K562 (cell line): ENCODE results near the gene WBP2NL. TPM values are rescaled to one million over a fixed set of nuclear protein-coding genes. Genes with fewer than 3 reads are reported as not detected.

Experiments used
- ATAC-seq: fragments of 200-7000 bp; cut with Tn5 transposase; 3 replicates; pipeline ENCODE4 v1.9.1; 2020; ENCODE audit warnings: moderate library complexity
- BruUV-seq: library from RNA; stranded (reverse); fragments of 400-500 nt; replicated peaks from 2 replicates; lab custom pipeline; 2021; lab: Mats Ljungman, UMichigan
- CTCF ChIA-PET: fragments of 300-600 bp; formaldehyde crosslinking; extraction: SDS; loops from one replicate; lab custom pipeline; 2021; ENCODE audit warnings: low intra/inter-chr PET ratio; lab: Yijun Ruan, JAX
- POLR2A ChIA-PET: fragments of 300-600, 350-650 bp; sonication (Branson Sonifier 250); formaldehyde crosslinking; extraction: SDS; loops from one replicate; lab custom pipeline; 2021; ENCODE audit warnings: antibody characterized with exemption, inconsistent platforms; lab: Yijun Ruan, JAX
- DNase-seq, 4 experiments: peaks; one replicate each; pipeline versions ENCODE4 v3.0.0 to v3.0.0-alpha.2; 2011 to 2018; ENCODE audit warnings: low spot score in 3 of 4, mixed read lengths in 3 of 4; ENCODE audit errors: extremely low read depth in 1 of 4
- FAIRE-seq: peaks from 2 replicates; lab custom pipeline; 2011; peaks lifted over from hg19 to GRCh38; lab: Jason Lieb, UNC
- H2AFZ ChIP-seq: 2 replicates; pipeline ENCODE4 v1.6.0; 2011; ENCODE audit warnings: low read depth, low read length, control low read depth, inconsistent platforms
- H3K27ac ChIP-seq: fragments of 200-600 bp; 3 replicates; pipeline ENCODE4 v1.8.0; 2011; ENCODE audit warnings: low read depth, mild to moderate bottlenecking, control low read depth, inconsistent platforms, low read length, moderate library complexity, mixed read lengths; ENCODE audit errors: extremely low read depth
- H3K27me3 ChIP-seq, 2 experiments: fragments of 300-600 bp in 1 of 2; 2 replicates in 1 of 2; 3 replicates in 1 of 2; pipeline versions ENCODE4 v1.6.0 to v1.8.0; 2011; ENCODE audit warnings: inconsistent platforms in 2 of 2, low read length in 2 of 2, mild to moderate bottlenecking in 1 of 2, mixed read lengths in 1 of 2, moderate library complexity in 1 of 2; ENCODE audit not compliant: control insufficient read depth in 2 of 2, insufficient read depth in 2 of 2
- H3K36me3 ChIP-seq: fragments of 300-600 bp; 3 replicates; pipeline ENCODE4 v1.8.0; 2011; ENCODE audit warnings: mild to moderate bottlenecking, low read length, inconsistent platforms; ENCODE audit not compliant: control insufficient read depth, insufficient read depth
- H3K4me1 ChIP-seq, 2 experiments: fragments of 200-600 bp in 1 of 2; replicated peaks in 1 of 2; 2 replicates in 1 of 2; 3 replicates in 1 of 2; pipeline versions ENCODE4 v1.5.1 to v1.8.0; 2011; ENCODE audit warnings: inconsistent platforms in 2 of 2, low read length in 2 of 2, mild to moderate bottlenecking in 1 of 2, mixed read lengths in 1 of 2, moderate library complexity in 1 of 2; ENCODE audit not compliant: control insufficient read depth in 2 of 2, insufficient read depth in 2 of 2
- H3K4me2 ChIP-seq: 2 replicates; pipeline ENCODE4 v1.6.1; 2011; ENCODE audit warnings: low read length, control low read depth, inconsistent platforms, mixed read lengths; ENCODE audit not compliant: insufficient read depth
- H3K4me3 ChIP-seq: fragments of 200-600 bp; sonication (generic), shearing (Covaris generic); 2 replicates; pipeline ENCODE4 v1.5.1; 2016; ENCODE audit warnings: control low read depth, inconsistent platforms
- H3K79me2 ChIP-seq: fragments of 200-600 bp; 3 replicates; pipeline ENCODE4 v1.8.0; 2011; ENCODE audit warnings: low read length, inconsistent platforms; ENCODE audit not compliant: control insufficient read depth, insufficient read depth
- H3K9ac ChIP-seq, 2 experiments: 2 replicates each; pipeline versions ENCODE4 v1.6.0 to v1.6.1; 2011; ENCODE audit warnings: low read depth in 2 of 2, low read length in 2 of 2, control low read depth in 1 of 2, inconsistent platforms in 1 of 2, mild to moderate bottlenecking in 1 of 2, mixed read lengths in 1 of 2; ENCODE audit not compliant: insufficient read depth in 1 of 2
- H3K9me1 ChIP-seq: one replicate; pipeline ENCODE4 v1.6.0; 2011; ENCODE audit warnings: inconsistent platforms, mild to moderate bottlenecking, low read length, moderate library complexity; ENCODE audit not compliant: control insufficient read depth, insufficient read depth
- H3K9me3 ChIP-seq: replicated peaks from 2 replicates; pipeline ENCODE4 v1.5.1; 2011; ENCODE audit warnings: low read depth, low read length, inconsistent platforms; ENCODE audit not compliant: control insufficient read depth, insufficient read depth
- H4K20me1 ChIP-seq: replicated peaks from 2 replicates; pipeline ENCODE4 v1.6.1; 2011; ENCODE audit warnings: low read length, inconsistent platforms, mixed read lengths; ENCODE audit not compliant: control insufficient read depth, insufficient read depth
- FOS ChIP-seq: IDR thresholded peaks from 3 replicates; pipeline ENCODE4 v1.6.1; 2011; ENCODE audit not compliant: insufficient read length; ENCODE audit errors: extremely low read depth
- FOXA3 ChIP-seq, 2 experiments: fragments of 450-650 bp in 1 of 2; sonication (generic) in 1 of 2; formaldehyde crosslinking; IDR thresholded peaks in 1 of 2; conservative IDR thresholded peaks in 1 of 2; 2 replicates each; pipeline versions ENCODE4 v1.4.0 to v1.8.0; 2020 to 2022; ENCODE audit warnings: mild to moderate bottlenecking in 2 of 2, missing genetic modification reagents in 1 of 2
- NR2C2 ChIP-seq, 2 experiments: fragments of 200-800 bp in 1 of 2; sonication (Bioruptor generic) in 1 of 2; sonication (generic) in 1 of 2; formaldehyde crosslinking in 1 of 2; IDR thresholded peaks; 2 replicates each; pipeline versions ENCODE4 v1.6.1 to v1.8.0; 2016 to 2022; ENCODE audit warnings: mild to moderate bottlenecking in 1 of 2, missing compliant biosample characterization in 1 of 2, missing genetic modification characterization in 1 of 2, missing genetic modification reagents in 1 of 2
- PRDM10 ChIP-seq: fragments of 450-650 bp; IDR thresholded peaks from 2 replicates; pipeline ENCODE4 v1.6.1; 2018; ENCODE audit not compliant: partially characterized antibody
- RBFOX2 ChIP-seq: fragments of 200-400 bp; formaldehyde crosslinking; IDR thresholded peaks from 2 replicates; pipeline ENCODE4 v1.6.1; 2017; ENCODE audit warnings: low read depth, mild to moderate bottlenecking, low read length, moderate library complexity
- RNF2 ChIP-seq: sonication (generic); IDR thresholded peaks from 2 replicates; pipeline ENCODE4 v1.6.1; 2016
- ZFX ChIP-seq: sonication (generic); formaldehyde crosslinking; IDR thresholded peaks from 2 replicates; pipeline ENCODE4 v1.8.0; 2022; ENCODE audit warnings: mild to moderate bottlenecking, missing genetic modification reagents, moderate library complexity
- ZNF212 ChIP-seq: fragments of 450-650 bp; formaldehyde crosslinking; IDR thresholded peaks from 2 replicates; pipeline ENCODE4 v1.4.0; 2020; ENCODE audit warnings: mild to moderate bottlenecking
- ZNF253 ChIP-seq: fragments of 250-450 bp; sonication (Bioruptor Pico); conservative IDR thresholded peaks from 2 replicates; pipeline ENCODE4 v1.6.1; 2021; ENCODE audit warnings: mild to moderate bottlenecking
- WGBS: fragments of 100-300 bp; shearing (Covaris generic); methylation state at CpG from one replicate; pipeline ENCODE4 v1.1.6; 2016; ENCODE audit warnings: low coverage, mixed read lengths; ENCODE audit not compliant: insufficient coverage; ENCODE audit errors: missing lambda C conversion rate; 5-methylcytosine and 5-hydroxymethylcytosine counted together
- in situ Hi-C: fragments of 300-500 bp; cut with MboI; formaldehyde crosslinking; loops from 4 replicates; pipeline ENCODE4 v1.15.0; 2018; ENCODE audit warnings: inconsistent platforms, mixed read lengths
- intact Hi-C: fragments of 100-400 bp; cut with micrococcal nuclease; formaldehyde crosslinking; loops from 2 replicates; pipeline ENCODE4 v1.14.2; 2022
- polyA plus RNA-seq, 8 experiments: library from polyadenylated mRNA; depleted of rRNA in 4 of 8; stranded (reverse) in 5 of 8; unstranded in 3 of 8; fragments of >200 nt; fragmentation: Nextera tagmentation in 2 of 8; fragmentation: Illumina TruSeq in 1 of 8; extraction: Ambion mirVana in 2 of 8; extraction: Trizol in 1 of 8; gene quantifications; 2 replicates each; pipeline versions ENCODE4 v1.2.1 to v1.2.3, GENCODE V29; 2011 to 2014; ENCODE audit warnings: inconsistent platforms in 1 of 8, missing spikeins in 1 of 8
- total RNA-seq, 7 experiments: library from RNA; depleted of rRNA in 6 of 7; stranded (reverse); fragments of >200 nt in 6 of 7; fragmentation: Illumina TruSeq in 2 of 7; extraction: Trizol in 2 of 7; gene quantifications; 2 replicates each; pipeline versions ENCODE4 v1.2.1 to v1.2.3, GENCODE V29; 2011 to 2021; ENCODE audit warnings: low replicate concordance in 1 of 7
- TF ChIP-seq, protein P1 (sequence below): fragments of 450-650 bp; IDR thresholded peaks from 2 replicates; pipeline ENCODE4 v1.6.1; 2016; ENCODE audit warnings: antibody characterized with exemption

WBP2NL gene
- total and polyA plus RNA-seq, 9 of the 15 experiments (the other 6 are each of a cell fraction or from before 2014, with no cell fraction given): not detected

DNA sequence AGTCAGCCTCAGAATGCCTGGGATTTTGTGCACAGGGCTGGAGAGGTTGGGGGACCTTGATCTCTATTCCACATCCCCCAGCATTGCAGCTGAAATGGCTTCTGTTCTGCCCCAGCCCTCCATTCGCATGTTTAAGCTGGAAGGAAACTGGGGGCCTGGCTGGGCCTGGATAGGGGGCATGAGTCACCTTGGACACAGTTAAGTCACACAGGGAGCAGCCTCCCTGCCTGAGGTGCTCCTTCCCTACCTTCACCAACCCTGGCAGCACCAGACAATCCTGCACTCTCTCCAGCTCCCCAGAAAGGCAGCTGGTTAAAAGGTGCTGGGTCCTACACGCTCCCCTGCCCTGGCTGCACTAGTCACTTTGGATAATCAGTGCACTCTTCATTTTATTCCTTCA is 45.9 kb upstream of the WBP2NL start (continued):
- TF ChIP-seq ZNF253 (CRISPR knock-in tag) (no peak), FOS (no peak)
- TF ChIP-seq, protein P1, sequence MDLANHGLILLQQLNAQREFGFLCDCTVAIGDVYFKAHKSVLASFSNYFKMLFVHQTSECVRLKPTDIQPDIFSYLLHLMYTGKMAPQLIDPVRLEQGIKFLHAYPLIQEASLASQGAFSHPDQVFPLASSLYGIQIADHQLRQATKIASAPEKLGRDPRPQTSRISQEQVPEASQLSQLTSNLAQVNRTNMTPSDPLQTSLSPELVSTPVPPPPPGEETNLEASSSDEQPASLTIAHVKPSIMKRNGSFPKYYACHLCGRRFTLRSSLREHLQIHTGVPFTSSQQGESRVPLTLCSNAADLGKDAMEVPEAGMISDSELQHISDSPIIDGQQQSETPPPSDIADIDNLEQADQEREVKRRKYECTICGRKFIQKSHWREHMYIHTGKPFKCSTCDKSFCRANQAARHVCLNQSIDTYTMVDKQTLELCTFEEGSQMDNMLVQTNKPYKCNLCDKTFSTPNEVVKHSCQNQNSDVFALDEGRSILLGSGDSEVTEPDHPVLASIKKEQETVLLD: no peak

GRCh38 chr22:41957941-41958556 is 40.5 kb upstream of the WBP2NL start:
- no TSS peak for BruUV-seq
- CTCF ChIA-PET: no interaction called here
- Histone ChIP-seq H2AFZ (peak overlapping the region; percentile 74), H3K27me3 (no peaks in the 10 kb centered on the region), H3K4me2 (peak overlapping the region; percentile 27; the same call in 1 of the 2 replicates), H3K9ac (peak overlapping the region in 1 of 2 experiments; percentile 87; a peak in 2 of 4 replicates), H3K27ac (no peak overlapping the region), H3K9me3 (no peaks in the 10 kb centered on the region), H3K36me3 (no peaks in the 10 kb centered on the region), H3K79me2 (no peaks in the 10 kb centered on the region), H3K4me1 (peaks cover 11 to 29% of the 10 kb centered on the region in 2 experiments), H4K20me1 (no peaks in the 10 kb centered on the region), H3K4me3 (no peak overlapping the region), H3K9me1 (no peaks in the 10 kb centered on the region)
- ATAC-seq (peak; percentile 55), DNase-seq (no peak), FAIRE-seq (no peak)
- in situ Hi-C loops: loop anchor here (25.0 kb wide), 1 partner anchor 479 kb away; the partner anchor contains the start of gene NFAM1
- WGBS: 70% methylated on average over 6 of the region's 23 CpGs
- intact Hi-C loops: no loop called here
- POLR2A ChIA-PET: no interaction called here
- TF ChIP-seq NR2C2 (CRISPR knock-in tag; IDR thresholded peaks at IDR 0.05) (0 out of 2 replicates have a peak, but pooled peaks have one; percentile 5), NR2C2 (tag; IDR thresholded peaks at IDR 0.05) (no peak), RNF2 (no peak), ZNF212 (no peak), RBFOX2 (0 out of 2 replicates have a peak, but pooled peaks have one; percentile 2), ZFX (peak; percentile 54), FOXA3 (CRISPR knock-in tag; conservative IDR thresholded peaks at IDR 0.05 in 1 of 2, IDR thresholded peaks at IDR 0.05 in 1 of 2) (0 out of 4 replicates have a peak, but pooled peaks of 1 of the 2 experiments have one; percentile 30), PRDM10 (no peak)
